ENCODE measurements around the gene STRA8.

The STRA8 gene

DNA sequence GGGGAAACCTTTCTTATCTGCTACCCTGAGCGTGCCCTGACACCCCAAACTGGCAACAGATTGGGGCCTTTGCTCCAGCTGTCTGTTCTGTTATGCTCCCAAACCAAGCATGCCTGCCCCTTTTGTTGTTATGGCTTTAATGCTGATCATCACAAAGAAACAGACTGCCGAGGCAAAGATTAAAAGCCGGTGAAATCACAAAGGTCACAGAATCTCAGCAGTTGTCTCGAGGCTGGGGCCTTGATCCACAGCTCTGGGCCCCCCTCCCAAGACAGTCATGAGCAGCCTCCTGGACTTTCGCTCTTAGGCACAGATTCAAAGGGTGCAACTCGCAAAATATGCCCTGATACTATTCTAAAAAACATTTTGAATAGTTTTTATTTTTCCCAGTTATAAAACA lies 65.6 kb downstream of the STRA8 start:
- no peak for DNase-seq (ENCODE audit: low read depth)
- TF ChIP-seq, protein P1, sequence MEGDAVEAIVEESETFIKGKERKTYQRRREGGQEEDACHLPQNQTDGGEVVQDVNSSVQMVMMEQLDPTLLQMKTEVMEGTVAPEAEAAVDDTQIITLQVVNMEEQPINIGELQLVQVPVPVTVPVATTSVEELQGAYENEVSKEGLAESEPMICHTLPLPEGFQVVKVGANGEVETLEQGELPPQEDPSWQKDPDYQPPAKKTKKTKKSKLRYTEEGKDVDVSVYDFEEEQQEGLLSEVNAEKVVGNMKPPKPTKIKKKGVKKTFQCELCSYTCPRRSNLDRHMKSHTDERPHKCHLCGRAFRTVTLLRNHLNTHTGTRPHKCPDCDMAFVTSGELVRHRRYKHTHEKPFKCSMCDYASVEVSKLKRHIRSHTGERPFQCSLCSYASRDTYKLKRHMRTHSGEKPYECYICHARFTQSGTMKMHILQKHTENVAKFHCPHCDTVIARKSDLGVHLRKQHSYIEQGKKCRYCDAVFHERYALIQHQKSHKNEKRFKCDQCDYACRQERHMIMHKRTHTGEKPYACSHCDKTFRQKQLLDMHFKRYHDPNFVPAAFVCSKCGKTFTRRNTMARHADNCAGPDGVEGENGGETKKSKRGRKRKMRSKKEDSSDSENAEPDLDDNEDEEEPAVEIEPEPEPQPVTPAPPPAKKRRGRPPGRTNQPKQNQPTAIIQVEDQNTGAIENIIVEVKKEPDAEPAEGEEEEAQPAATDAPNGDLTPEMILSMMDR (IDR thresholded peaks at IDR 0.05; ENCODE audit: control insufficient read depth, extremely low read depth, insufficient read depth), result no peak
- no peak overlapping the region for H3K4me3 ChIP-seq (ENCODE audit: low read depth, low read length)

DNA sequence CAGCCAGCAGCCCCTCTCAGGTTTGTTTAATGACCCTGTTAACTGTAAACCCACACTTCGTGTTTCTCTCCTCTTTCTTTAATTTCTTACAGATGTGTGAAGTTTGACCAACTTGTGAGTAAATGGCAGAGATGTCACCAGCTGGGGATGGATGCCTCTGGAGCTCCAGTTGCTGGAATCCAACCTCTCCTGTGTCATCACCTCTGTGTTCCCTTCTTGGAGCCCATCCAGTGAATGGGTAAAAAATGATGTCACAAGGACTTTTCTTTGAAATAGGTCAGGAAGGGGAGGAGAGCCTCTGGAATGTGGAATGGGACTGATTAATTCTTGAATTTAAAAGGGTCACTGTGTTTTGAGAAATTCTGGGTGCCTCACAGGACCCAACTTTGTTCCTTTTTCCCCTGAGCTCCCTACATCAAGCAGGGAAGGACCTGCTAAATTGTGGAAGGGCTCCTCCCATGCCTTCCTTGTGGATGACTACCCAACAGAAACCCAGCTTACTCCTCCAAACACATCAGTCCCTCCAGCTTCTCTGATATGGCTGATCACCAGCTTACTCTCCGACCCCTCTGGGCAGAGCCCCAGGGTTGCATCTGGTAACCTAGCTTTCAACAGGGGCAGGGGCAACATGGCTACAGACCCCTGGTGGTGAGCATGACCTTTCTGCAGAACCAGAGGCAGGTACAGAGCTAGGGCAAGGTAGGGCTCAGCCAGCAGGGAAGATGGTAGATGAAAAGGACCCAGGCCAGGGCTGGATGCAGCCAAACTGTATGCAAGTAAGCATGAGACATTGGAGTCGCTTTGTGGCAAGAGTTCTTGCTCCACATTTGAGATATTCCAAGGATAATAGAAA lies 67.5 kb downstream of the STRA8 start:
- no peak overlapping the region for H3K4me3 ChIP-seq (ENCODE audit: low read depth, low read length)
- no peak for DNase-seq (ENCODE audit: low read depth)
- TF ChIP-seq, protein P1 (IDR thresholded peaks at IDR 0.05; ENCODE audit: control insufficient read depth, extremely low read depth, insufficient read depth), result no peak
